NT2/D1 (cell line): Measurements from ENCODE around the gene TBCD.

ENCODE experiments used
- SUZ12 ChIP-seq: IDR thresholded peaks from 2 replicates; pipeline ENCODE4 v1.6.1; 2011; ENCODE audit not compliant: insufficient read length, insufficient read depth; ENCODE audit errors: extremely low read depth
- YY1 ChIP-seq: IDR thresholded peaks from 2 replicates; pipeline ENCODE4 v1.6.1; 2011; ENCODE audit not compliant: insufficient read length, insufficient read depth
- ZNF274 ChIP-seq: IDR thresholded peaks from 2 replicates; pipeline ENCODE4 v1.6.1; 2011; ENCODE audit warnings: mild to moderate bottlenecking, low read depth, low read length

DNA sequence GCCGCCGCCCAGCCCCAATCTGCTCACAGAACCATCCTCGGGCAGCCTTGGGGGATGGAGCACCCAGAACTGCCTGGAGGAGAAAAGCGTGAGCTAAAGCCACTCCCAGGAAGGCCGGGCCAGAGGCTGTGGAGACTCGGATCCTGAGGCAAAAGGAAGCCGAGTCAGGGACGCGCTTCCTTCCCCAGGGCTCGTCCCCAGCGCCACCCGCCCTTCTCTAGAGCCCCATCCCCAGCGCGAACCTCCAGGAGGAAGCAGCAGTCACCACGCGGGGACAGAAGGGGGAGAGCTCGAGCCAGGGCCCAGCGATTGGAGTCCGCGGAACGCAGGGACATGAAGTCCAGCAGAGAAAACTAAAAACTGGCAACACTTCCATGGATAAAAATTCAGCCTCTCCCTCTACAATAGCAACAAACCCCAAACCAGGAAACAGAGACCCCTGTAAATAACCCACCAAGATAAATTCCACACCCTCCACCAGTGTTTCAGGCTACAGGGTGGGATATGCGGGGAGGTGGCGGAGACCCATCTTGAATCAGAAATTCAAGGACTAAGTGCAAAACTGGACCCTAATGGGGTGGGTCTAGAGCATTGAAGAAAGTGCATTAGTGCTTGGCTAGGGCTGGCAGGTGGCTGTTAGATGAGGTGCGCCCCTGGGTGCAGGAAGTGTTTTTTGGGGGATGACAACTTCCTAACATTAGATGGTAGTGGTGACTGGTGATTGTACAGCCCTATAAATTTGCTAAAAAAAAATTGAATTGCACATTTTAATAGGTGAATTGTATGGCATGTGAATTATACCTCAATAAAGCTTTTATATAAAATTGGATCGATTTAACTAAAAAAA is 211.5 kb downstream of the TBCD start:
- TF ChIP-seq ZNF274, result no peak
- TF ChIP-seq YY1, result no peak
- no peak for TF ChIP-seq SUZ12
